ENCODE results near the gene RAB11FIP4. TPM values are rescaled to one million over a fixed set of nuclear protein-coding genes. Genes with fewer than 3 reads are reported as not detected.

The RAB11FIP4 gene
- total RNA-seq, 1 experiment from 2014 or later: 54.9 TPM

GRCh38 chr17:31495022-31495885 is 103.8 kb downstream of the RAB11FIP4 start:
- Mint-ChIP-seq H3K27ac (peak overlapping the region; percentile 69), H3K4me3 (no peak overlapping the region), H3K27me3 (ENCODE audit: low read depth) (no peaks in the 10 kb centered on the region), H3K4me1 (peaks cover 80% of the 10 kb centered on the region), H3K9me3 (no peaks in the 10 kb centered on the region), H3K36me3 (no peaks in the 10 kb centered on the region)
- no peak for DNase-seq (ENCODE audit: low spot score)
- ATAC-seq: no peak
- CTCF ChIA-PET: interaction anchor here (1.1 kb wide), 1 partner anchor 16 kb away, joined by 5 read pairs; no protein-coding TSS in a partner anchor
- TF ChIP-seq ZMAT4 (CRISPR knock-in tag; IDR thresholded peaks at IDR 0.05) (no peak), GRHL2 (CRISPR knock-in tag; IDR thresholded peaks at IDR 0.05; ENCODE audit: insufficient replicate concordance, severe bottlenecking) (no peak), TP53 (CRISPR knock-in tag; IDR thresholded peaks at IDR 0.05) (no peak), MYBL2 (CRISPR knock-in tag; IDR thresholded peaks at IDR 0.05) (no peak), HMGA2 (CRISPR knock-in tag; IDR thresholded peaks at IDR 0.05) (no peak), CTCF (IDR thresholded peaks at IDR 0.05) (no peak)
- POLR2A ChIA-PET: no interaction called here

GRCh38 chr17:31496097-31496496 is 104.6 kb downstream of the RAB11FIP4 start:
- no peak for DNase-seq (ENCODE audit: low spot score)
- Mint-ChIP-seq H3K9me3 (no peaks in the 10 kb centered on the region), H3K4me3 (no peak overlapping the region), H3K4me1 (peaks cover 80% of the 10 kb centered on the region), H3K27me3 (ENCODE audit: low read depth) (no peaks in the 10 kb centered on the region), H3K36me3 (no peaks in the 10 kb centered on the region), H3K27ac (no peak overlapping the region)
- POLR2A ChIA-PET: no interaction called here
- CTCF ChIA-PET: interaction anchor here (1.3 kb wide), 1 partner anchor 13 kb away, joined by 3 read pairs; no protein-coding TSS in a partner anchor
- TF ChIP-seq ZNF232 (CRISPR knock-in tag; IDR thresholded peaks at IDR 0.05) (no peak), ESRRA (CRISPR knock-in tag; IDR thresholded peaks at IDR 0.05; ENCODE audit: borderline replicate concordance) (no peak), ZNF138 (CRISPR knock-in tag; conservative IDR thresholded peaks at IDR 0.05) (no peak), ZNF532 (CRISPR knock-in tag; IDR thresholded peaks at IDR 0.05; ENCODE audit: borderline replicate concordance) (no peak)
- ATAC-seq: no peak

GRCh38 chr17:31496601-31497000 is 105.1 kb downstream of the RAB11FIP4 start:
- DNase-seq (ENCODE audit: low spot score) (no peak), ATAC-seq (no peak)
- H3K27me3 Mint-ChIP-seq (ENCODE audit: low read depth): no peaks in the 10 kb centered on the region
- peak overlapping the region; percentile 22; the same call in 1 of the 2 replicates for H3K27ac Mint-ChIP-seq
- ChIA-PET CTCF (interaction anchor here (1.3 kb wide), 1 partner anchor 12 kb away, joined by 3 read pairs; no protein-coding TSS in a partner anchor), POLR2A (no interaction called here)
- no peak for TF ChIP-seq ATF1 (CRISPR knock-in tag; IDR thresholded peaks at IDR 0.05)
- TF ChIP-seq ATF2 (CRISPR knock-in tag; IDR thresholded peaks at IDR 0.05; ENCODE audit: borderline replicate concordance, low read depth): no peak
- TF ChIP-seq SMAD4 (CRISPR knock-in tag; IDR thresholded peaks at IDR 0.05): no peak
- no peak for TF ChIP-seq NR1H2 (CRISPR knock-in tag; IDR thresholded peaks at IDR 0.05)
- TF ChIP-seq PREB (CRISPR knock-in tag; IDR thresholded peaks at IDR 0.05; ENCODE audit: borderline replicate concordance): no peak
- H3K9me3 Mint-ChIP-seq: no peaks in the 10 kb centered on the region
- H3K36me3 Mint-ChIP-seq: no peaks in the 10 kb centered on the region
- no peak overlapping the region for H3K4me3 Mint-ChIP-seq
- H3K4me1 Mint-ChIP-seq: peaks cover 78% of the 10 kb centered on the region

Data from WTC11 (cell line).